WTC11 (cell line): ENCODE measurements around the gene TTLL4. TPM values are rescaled to one million over a fixed set of nuclear protein-coding genes. Genes with fewer than 3 reads are reported as not detected.
A peak's percentile ranks its signal among the peaks of the same experiment; 100 is the strongest.

Experiments used
- ATAC-seq: fragments of 200-7000 bp; cut with Tn5 transposase; 2 replicates; pipeline ENCODE4 v1.10.0; 2021; ENCODE audit warnings: mild to moderate bottlenecking, moderate library complexity
- CTCF ChIA-PET: fragments of 300-600 bp; sonication (Branson Sonifier 250); formaldehyde crosslinking; loops from one replicate; lab custom pipeline; 2021; ENCODE audit warnings: antibody characterized with exemption; lab: Charles Lee
- POLR2A ChIA-PET: fragments of 350-600 bp; sonication (Branson Sonifier 250); formaldehyde crosslinking; loops from one replicate; lab custom pipeline; 2021; ENCODE audit warnings: antibody characterized with exemption; lab: Charles Lee
- DNase-seq: peaks from one replicate; pipeline ENCODE4 v3.0.0; 2021; ENCODE audit warnings: low spot score
- H3K27ac Mint-ChIP-seq: 2 replicates; pipeline ENCODE4 v1.8.0; 2021; ENCODE audit warnings: mixed read lengths
- H3K27me3 Mint-ChIP-seq: 2 replicates; pipeline ENCODE4 v1.8.0; 2021; ENCODE audit warnings: low read depth, mild to moderate bottlenecking, moderate library complexity, mixed read lengths
- H3K36me3 Mint-ChIP-seq: 2 replicates; pipeline ENCODE4 v1.8.0; 2021; ENCODE audit warnings: mixed read lengths
- H3K4me1 Mint-ChIP-seq: 2 replicates; pipeline ENCODE4 v1.8.0; 2022; ENCODE audit warnings: mixed read lengths
- H3K4me3 Mint-ChIP-seq: 2 replicates; pipeline ENCODE4 v1.8.0; 2021; ENCODE audit warnings: mild to moderate bottlenecking, moderate library complexity, mixed read lengths
- H3K9me3 Mint-ChIP-seq: 2 replicates; pipeline ENCODE4 v1.8.0; 2021; ENCODE audit warnings: mixed read lengths
- AFF4 ChIP-seq: sonication (generic); formaldehyde crosslinking; IDR thresholded peaks from 2 replicates; pipeline ENCODE4 v1.8.1; 2023; ENCODE audit warnings: mild to moderate bottlenecking, missing genetic modification reagents, borderline replicate concordance
- ATF1 ChIP-seq: sonication (generic); formaldehyde crosslinking; IDR thresholded peaks from 2 replicates; pipeline ENCODE4 v1.8.1; 2023; ENCODE audit warnings: mild to moderate bottlenecking, moderate library complexity, missing genetic modification reagents
- ATF2 ChIP-seq: sonication (generic); formaldehyde crosslinking; IDR thresholded peaks from 2 replicates; pipeline ENCODE4 v1.8.1; 2022; ENCODE audit warnings: low read depth, missing genetic modification reagents, borderline replicate concordance
- E2F1 ChIP-seq: sonication (generic); formaldehyde crosslinking; IDR thresholded peaks from 2 replicates; pipeline ENCODE4 v1.8.0; 2022; ENCODE audit warnings: mild to moderate bottlenecking, missing genetic modification reagents
- ELF4 ChIP-seq: sonication (generic); formaldehyde crosslinking; IDR thresholded peaks from 2 replicates; pipeline ENCODE4 v1.8.1; 2022; ENCODE audit warnings: low read depth, mild to moderate bottlenecking, moderate library complexity, missing genetic modification reagents
- FOXJ3 ChIP-seq: sonication (generic); formaldehyde crosslinking; IDR thresholded peaks from 2 replicates; pipeline ENCODE4 v1.9.0; 2021; ENCODE audit warnings: missing genetic modification reagents, mild to moderate bottlenecking, borderline replicate concordance
- IRF2 ChIP-seq: sonication (generic); formaldehyde crosslinking; IDR thresholded peaks from 2 replicates; pipeline ENCODE4 v1.8.0; 2022; ENCODE audit warnings: low read depth, missing genetic modification reagents, borderline replicate concordance
- NFYB ChIP-seq: sonication (generic); formaldehyde crosslinking; conservative IDR thresholded peaks from 2 replicates; pipeline ENCODE4 v1.8.0; 2022; ENCODE audit warnings: low read depth, missing genetic modification reagents
- SMAD4 ChIP-seq: sonication (generic); formaldehyde crosslinking; IDR thresholded peaks from 2 replicates; pipeline ENCODE4 v1.8.0; 2022; ENCODE audit warnings: mild to moderate bottlenecking, missing genetic modification reagents
- ZNF281 ChIP-seq: sonication (generic); formaldehyde crosslinking; IDR thresholded peaks from 2 replicates; pipeline ENCODE4 v1.8.0; 2023; ENCODE audit warnings: mild to moderate bottlenecking, missing genetic modification reagents
- ZNF396 ChIP-seq: fragments of 250-450 bp; sonication (Bioruptor Pico); IDR thresholded peaks from 2 replicates; pipeline ENCODE4 v1.8.0; 2021; ENCODE audit warnings: mild to moderate bottlenecking, moderate library complexity, borderline replicate concordance
- ZNF416 ChIP-seq: fragments of 250-450 bp; sonication (Bioruptor Pico); IDR thresholded peaks from 2 replicates; pipeline ENCODE4 v1.9.0; 2021; ENCODE audit warnings: mild to moderate bottlenecking, inconsistent platforms
- total RNA-seq: library from RNA; stranded (reverse); gene quantifications from 3 replicates; pipeline ENCODE4 v1.2.3, GENCODE V29; 2021
- TF ChIP-seq, protein P1 (sequence below): sonication (generic); formaldehyde crosslinking; IDR thresholded peaks from 2 replicates; pipeline ENCODE4 v1.8.1; 2023; ENCODE audit warnings: mild to moderate bottlenecking, missing genetic modification reagents, moderate library complexity
- TF ChIP-seq, protein P2 (sequence below): sonication (generic); formaldehyde crosslinking; IDR thresholded peaks from 2 replicates; pipeline ENCODE4 v1.8.1; 2023; ENCODE audit warnings: mild to moderate bottlenecking, missing genetic modification reagents
- TF ChIP-seq, protein P3 (sequence below): sonication (generic); formaldehyde crosslinking; conservative IDR thresholded peaks from 2 replicates; pipeline ENCODE4 v1.8.1; 2023; ENCODE audit warnings: mild to moderate bottlenecking, low read depth, missing genetic modification reagents, moderate library complexity
- TF ChIP-seq, protein P4 (sequence below): sonication (generic); formaldehyde crosslinking; IDR thresholded peaks from 2 replicates; pipeline ENCODE4 v1.8.1; 2023; ENCODE audit warnings: mild to moderate bottlenecking, missing genetic modification reagents, moderate library complexity

Gene TTLL4
- total RNA-seq, 1 experiment from 2014 or later = 87.4 TPM

- no peak for TF ChIP-seq ATF2 (CRISPR knock-in tag)
- TF ChIP-seq, protein P1, sequence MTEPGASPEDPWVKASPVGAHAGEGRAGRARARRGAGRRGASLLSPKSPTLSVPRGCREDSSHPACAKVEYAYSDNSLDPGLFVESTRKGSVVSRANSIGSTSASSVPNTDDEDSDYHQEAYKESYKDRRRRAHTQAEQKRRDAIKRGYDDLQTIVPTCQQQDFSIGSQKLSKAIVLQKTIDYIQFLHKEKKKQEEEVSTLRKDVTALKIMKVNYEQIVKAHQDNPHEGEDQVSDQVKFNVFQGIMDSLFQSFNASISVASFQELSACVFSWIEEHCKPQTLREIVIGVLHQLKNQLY (CRISPR knock-in tag) = no peak
- no peak for TF ChIP-seq ATF1 (CRISPR knock-in tag)
- TF ChIP-seq FOXJ3 (CRISPR knock-in tag) = no peak
- TF ChIP-seq, protein P2, sequence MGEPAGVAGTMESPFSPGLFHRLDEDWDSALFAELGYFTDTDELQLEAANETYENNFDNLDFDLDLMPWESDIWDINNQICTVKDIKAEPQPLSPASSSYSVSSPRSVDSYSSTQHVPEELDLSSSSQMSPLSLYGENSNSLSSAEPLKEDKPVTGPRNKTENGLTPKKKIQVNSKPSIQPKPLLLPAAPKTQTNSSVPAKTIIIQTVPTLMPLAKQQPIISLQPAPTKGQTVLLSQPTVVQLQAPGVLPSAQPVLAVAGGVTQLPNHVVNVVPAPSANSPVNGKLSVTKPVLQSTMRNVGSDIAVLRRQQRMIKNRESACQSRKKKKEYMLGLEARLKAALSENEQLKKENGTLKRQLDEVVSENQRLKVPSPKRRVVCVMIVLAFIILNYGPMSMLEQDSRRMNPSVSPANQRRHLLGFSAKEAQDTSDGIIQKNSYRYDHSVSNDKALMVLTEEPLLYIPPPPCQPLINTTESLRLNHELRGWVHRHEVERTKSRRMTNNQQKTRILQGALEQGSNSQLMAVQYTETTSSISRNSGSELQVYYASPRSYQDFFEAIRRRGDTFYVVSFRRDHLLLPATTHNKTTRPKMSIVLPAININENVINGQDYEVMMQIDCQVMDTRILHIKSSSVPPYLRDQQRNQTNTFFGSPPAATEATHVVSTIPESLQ = no peak
- no peak for TF ChIP-seq SMAD4
- TF ChIP-seq IRF2 (CRISPR knock-in tag) = no peak
Observed at GRCh38 chr2:218663901-218664300, 46.7 kb upstream of the TTLL4 start (continued).

DNA sequence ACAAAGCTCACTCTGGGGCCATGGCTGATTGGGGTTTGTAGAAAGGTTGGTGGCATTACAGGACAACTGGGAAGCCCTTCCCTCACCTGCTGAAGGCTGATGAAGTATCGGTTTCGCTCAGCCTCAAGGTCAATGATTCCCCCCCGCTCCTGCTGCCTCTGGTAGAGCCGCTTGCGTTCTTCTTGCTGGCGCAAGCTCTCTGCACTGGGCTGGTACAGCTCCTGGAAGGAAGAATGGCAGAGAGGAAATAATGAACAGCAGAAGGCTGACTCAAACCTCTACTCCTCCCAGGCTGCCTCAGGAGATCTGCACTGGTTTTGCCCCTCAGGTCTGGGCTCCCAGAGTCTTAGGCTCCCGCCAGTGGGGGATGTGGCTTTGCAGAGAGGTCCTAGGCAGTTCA lies 46.0 kb upstream of the TTLL4 start:
- Mint-ChIP-seq H3K4me1 (peaks cover 7% of the 10 kb centered on the region), H3K9me3 (no peaks in the 10 kb centered on the region), H3K4me3 (no peak overlapping the region), H3K36me3 (peaks cover 55% of the 10 kb centered on the region), H3K27me3 (no peaks in the 10 kb centered on the region), H3K27ac (no peak overlapping the region)
- no peak for DNase-seq
- no peak for TF ChIP-seq NFYB (CRISPR knock-in tag)
- ChIA-PET POLR2A (no interaction called here), CTCF (no interaction called here)
- no peak for ATAC-seq

DNA sequence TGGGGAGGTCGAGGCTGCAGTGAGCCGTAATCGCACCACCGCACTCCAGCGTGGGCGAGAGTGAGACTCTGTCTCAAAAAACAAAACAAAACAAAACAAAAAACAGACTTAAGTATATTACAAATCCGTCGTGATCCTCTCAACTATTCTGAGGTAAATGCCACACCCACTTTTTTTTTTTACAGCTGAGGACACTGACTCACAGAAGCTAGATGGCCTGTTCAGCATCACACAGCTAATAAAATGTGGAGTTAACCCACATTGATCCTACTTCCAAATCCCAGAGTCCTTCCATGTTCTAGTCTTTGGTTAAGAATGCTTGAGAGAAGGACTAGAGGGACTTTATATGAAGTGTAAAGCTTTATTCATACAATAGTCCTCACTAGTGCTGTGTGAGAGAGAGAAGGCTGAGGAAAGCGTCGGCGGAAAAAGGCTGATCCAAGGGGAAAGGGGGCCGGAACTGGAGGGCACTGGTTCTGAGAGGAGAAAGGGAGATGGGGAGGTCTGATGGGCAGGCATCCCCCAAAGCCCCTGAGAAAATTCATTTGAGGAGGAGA lies 39.5 kb upstream of the TTLL4 start:
- Mint-ChIP-seq H3K9me3 (no peaks in the 10 kb centered on the region), H3K4me1 (peaks cover 13% of the 10 kb centered on the region), H3K36me3 (peaks cover 21% of the 10 kb centered on the region), H3K4me3 (peak overlapping the region; percentile 98), H3K27ac (peak overlapping the region; percentile 93), H3K27me3 (no peaks in the 10 kb centered on the region)
- peak; percentile 8 for ATAC-seq
- ChIA-PET POLR2A (interaction anchor here (0.5 to 2.0 kb wide), 3 partner anchors 12 to 924 kb away, joined by 3 to 24 read pairs (median 4); partner anchors contain the start of genes BCS1L and ZNF142), CTCF (interaction anchor here (1.6 to 2.8 kb wide), 4 partner anchors 12 to 176 kb away, joined by 10 to 19 read pairs (median 14); partner anchors contain the start of genes BCS1L, TTLL4 and ZNF142)
- no peak for DNase-seq
- TF ChIP-seq ELF4 (CRISPR knock-in tag) = no peak
- TF ChIP-seq E2F1 (CRISPR knock-in tag) = no peak
- no peak for TF ChIP-seq IRF2 (CRISPR knock-in tag)
- TF ChIP-seq, protein P3, sequence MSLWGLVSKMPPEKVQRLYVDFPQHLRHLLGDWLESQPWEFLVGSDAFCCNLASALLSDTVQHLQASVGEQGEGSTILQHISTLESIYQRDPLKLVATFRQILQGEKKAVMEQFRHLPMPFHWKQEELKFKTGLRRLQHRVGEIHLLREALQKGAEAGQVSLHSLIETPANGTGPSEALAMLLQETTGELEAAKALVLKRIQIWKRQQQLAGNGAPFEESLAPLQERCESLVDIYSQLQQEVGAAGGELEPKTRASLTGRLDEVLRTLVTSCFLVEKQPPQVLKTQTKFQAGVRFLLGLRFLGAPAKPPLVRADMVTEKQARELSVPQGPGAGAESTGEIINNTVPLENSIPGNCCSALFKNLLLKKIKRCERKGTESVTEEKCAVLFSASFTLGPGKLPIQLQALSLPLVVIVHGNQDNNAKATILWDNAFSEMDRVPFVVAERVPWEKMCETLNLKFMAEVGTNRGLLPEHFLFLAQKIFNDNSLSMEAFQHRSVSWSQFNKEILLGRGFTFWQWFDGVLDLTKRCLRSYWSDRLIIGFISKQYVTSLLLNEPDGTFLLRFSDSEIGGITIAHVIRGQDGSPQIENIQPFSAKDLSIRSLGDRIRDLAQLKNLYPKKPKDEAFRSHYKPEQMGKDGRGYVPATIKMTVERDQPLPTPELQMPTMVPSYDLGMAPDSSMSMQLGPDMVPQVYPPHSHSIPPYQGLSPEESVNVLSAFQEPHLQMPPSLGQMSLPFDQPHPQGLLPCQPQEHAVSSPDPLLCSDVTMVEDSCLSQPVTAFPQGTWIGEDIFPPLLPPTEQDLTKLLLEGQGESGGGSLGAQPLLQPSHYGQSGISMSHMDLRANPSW (CRISPR knock-in tag) = no peak
- TF ChIP-seq ZNF396 (CRISPR knock-in tag) = no peak
- no peak for TF ChIP-seq AFF4 (CRISPR knock-in tag)
- no peak for TF ChIP-seq ZNF416 (CRISPR knock-in tag)
- no peak for TF ChIP-seq ZNF281 (CRISPR knock-in tag)
- TF ChIP-seq, protein P4, sequence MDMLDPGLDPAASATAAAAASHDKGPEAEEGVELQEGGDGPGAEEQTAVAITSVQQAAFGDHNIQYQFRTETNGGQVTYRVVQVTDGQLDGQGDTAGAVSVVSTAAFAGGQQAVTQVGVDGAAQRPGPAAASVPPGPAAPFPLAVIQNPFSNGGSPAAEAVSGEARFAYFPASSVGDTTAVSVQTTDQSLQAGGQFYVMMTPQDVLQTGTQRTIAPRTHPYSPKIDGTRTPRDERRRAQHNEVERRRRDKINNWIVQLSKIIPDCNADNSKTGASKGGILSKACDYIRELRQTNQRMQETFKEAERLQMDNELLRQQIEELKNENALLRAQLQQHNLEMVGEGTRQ (CRISPR knock-in tag) = no peak
